ENCODE data around the gene PTPN7. TPM values are rescaled to one million over a fixed set of nuclear protein-coding genes. Genes with fewer than 3 reads are reported as not detected.

PTPN7 gene
- 1 to 10 TPM; 1.9 to 5.5 (median 3.1) TPM for total RNA-seq

- 31 to 69% methylated on average over 7 to 16 of the region's 17 CpGs for WGBS, 2 donors
- Histone ChIP-seq H3K27me3 (peaks cover 0 to 6% (median 0%) of the 10 kb centered on the region in 4 donors), H3K4me1 (peaks cover 0 to 41% (median 0%) of the 10 kb centered on the region in 3 donors), H3K27ac (peak within 1 kb of the TSS; percentile 61 to 83 (median 72)), H3K9me3 (no peaks in the 10 kb centered on the region), H3K36me3 (no peaks in the 10 kb centered on the region), H3K4me3 (peak within 1 kb of the TSS; percentile 14 to 59 (median 36))
- no peak for DNase-seq
- TF ChIP-seq CTCF (IDR thresholded peaks at IDR 0.05) (peak in 1 of 6 experiments; percentile 28), POLR2A (IDR thresholded peaks at IDR 0.05) (peak in 1 of 4 donors; percentile 35)
- intact Hi-C loops (cut with DNase I), result no loop called here
Observed at GRCh38 chr1:202160377-202160940, at the start of gene PTPN7. PTPN7 (minus strand) TSS chr1:202160602; CDS start chr1:202159402, 1,200 bp downstream.

- Histone ChIP-seq H3K27me3 (peaks cover 0 to 64% (median 0%) of the 10 kb centered on the region in 4 donors), H3K36me3 (no peaks in the 10 kb centered on the region), H3K4me3 (no peak overlapping the region), H3K4me1 (peaks cover 0 to 6% (median 0%) of the 10 kb centered on the region in 3 donors), H3K27ac (no peak overlapping the region), H3K9me3 (no peaks in the 10 kb centered on the region)
- DNase-seq, result no peak
- WGBS, 2 donors, result 73 to 87% methylated on average over 10 to 11 of the region's 11 CpGs
- no peak for TF ChIP-seq POLR2A (IDR thresholded peaks at IDR 0.05)
- TF ChIP-seq CTCF (IDR thresholded peaks at IDR 0.05), result no peak
- intact Hi-C loops (cut with DNase I), result no loop called here
Observed at GRCh38 chr1:202208351-202208857, 48.0 kb upstream of the PTPN7 start.

GRCh38 chr1:202207292-202207691, 46.9 kb upstream of the PTPN7 start:
- Histone ChIP-seq H3K36me3 (no peaks in the 10 kb centered on the region), H3K4me3 (no peak overlapping the region), H3K27me3 (peaks cover 0 to 57% (median 0%) of the 10 kb centered on the region in 4 donors), H3K9me3 (no peaks in the 10 kb centered on the region), H3K27ac (no peak overlapping the region), H3K4me1 (peaks cover 0 to 6% (median 0%) of the 10 kb centered on the region in 3 donors)
- WGBS, 2 donors, result 29 to 86% methylated on average over 1 of the region's 1 CpG
- intact Hi-C loops (cut with DNase I), result no loop called here
- DNase-seq, result no peak
- TF ChIP-seq CTCF (IDR thresholded peaks at IDR 0.05) (peak in 1 of 6 experiments; percentile 6), POLR2A (IDR thresholded peaks at IDR 0.05) (no peak)

GRCh38 chr1:202205523-202206190, 45.3 kb upstream of the PTPN7 start:
- DNase-seq, result no peak
- Histone ChIP-seq H3K4me1 (peaks cover 0 to 10% (median 0%) of the 10 kb centered on the region in 3 donors), H3K4me3 (no peak overlapping the region), H3K9me3 (no peaks in the 10 kb centered on the region), H3K36me3 (no peaks in the 10 kb centered on the region), H3K27ac (no peak overlapping the region), H3K27me3 (peaks cover 0 to 49% (median 0%) of the 10 kb centered on the region in 4 donors)
- TF ChIP-seq POLR2A (IDR thresholded peaks at IDR 0.05) (no peak), CTCF (IDR thresholded peaks at IDR 0.05) (peak in 2 of 6 experiments; percentile 4 to 24)
- intact Hi-C loops (cut with DNase I), result no loop called here
- 56 to 65% methylated on average over 4 to 5 of the region's 5 CpGs for WGBS, 2 donors

- Histone ChIP-seq H3K36me3 (no peaks in the 10 kb centered on the region), H3K27ac (no peak overlapping the region), H3K9me3 (no peaks in the 10 kb centered on the region), H3K4me1 (peaks cover 11 to 26% (median 12%) of the 10 kb centered on the region in 3 donors), H3K27me3 (peaks cover 0 to 51% (median 0%) of the 10 kb centered on the region in 4 donors), H3K4me3 (no peak overlapping the region)
- intact Hi-C loops (cut with DNase I), result no loop called here
- TF ChIP-seq POLR2A (IDR thresholded peaks at IDR 0.05) (no peak), CTCF (IDR thresholded peaks at IDR 0.05) (no peak)
- no peak for DNase-seq
- WGBS, 2 donors, result 43 to 44% methylated on average over 1 of the region's 1 CpG
Observed at GRCh38 chr1:202204065-202204464, 43.7 kb upstream of the PTPN7 start.
